HG02938 (cell line): ENCODE measurements around the gene KIAA0753.

ENCODE experiments used
- ATAC-seq: cut with Tn5 transposase; IDR thresholded peaks from one replicate; pipeline ENCODE4 v1.9.1; 2021; ENCODE audit warnings: mild to moderate bottlenecking, moderate library complexity; ENCODE audit not compliant: unreplicated experiment

The KIAA0753 gene

GRCh38 chr17:6572972-6573370 is 67.5 kb downstream of the KIAA0753 start:
- no peak for ATAC-seq

GRCh38 chr17:6571452-6571781 is 69.1 kb downstream of the KIAA0753 start:
- ATAC-seq: no peak

GRCh38 chr17:6570731-6571451 is 69.6 kb downstream of the KIAA0753 start:
- ATAC-seq: no peak

GRCh38 chr17:6569370-6570285 is 70.9 kb downstream of the KIAA0753 start:
- no peak for ATAC-seq

GRCh38 chr17:6568184-6568758 is 72.2 kb downstream of the KIAA0753 start:
- ATAC-seq: no peak

- ATAC-seq: no peak
Measured at GRCh38 chr17:6567528-6568183, 72.9 kb downstream of the KIAA0753 start.

GRCh38 chr17:6561446-6561845 is 79.1 kb downstream of the KIAA0753 start:
- ATAC-seq: no peak

GRCh38 chr17:6560496-6560895 is 80.0 kb downstream of the KIAA0753 start:
- ATAC-seq: no peak

GRCh38 chr17:6559753-6560215 is 80.7 kb downstream of the KIAA0753 start:
- ATAC-seq: no peak

GRCh38 chr17:6558932-6559752 is 81.4 kb downstream of the KIAA0753 start:
- no peak for ATAC-seq

- no peak for ATAC-seq
Measured at GRCh38 chr17:6558276-6558675, 82.2 kb downstream of the KIAA0753 start.

GRCh38 chr17:6557040-6557438 is 83.5 kb downstream of the KIAA0753 start:
- no peak for ATAC-seq

- ATAC-seq: no peak
Measured at GRCh38 chr17:6556121-6557039, 84.1 kb downstream of the KIAA0753 start, which contains the start of gene PITPNM3. TSS of gene PITPNM3 (minus strand) at chr17:6556555. CDS start at chr17:6556406, 149 bp downstream.

- ATAC-seq: no peak
Measured at GRCh38 chr17:6555331-6556120, 85.0 kb downstream of the KIAA0753 start.

- ATAC-seq: no peak
Measured at GRCh38 chr17:6554871-6555330, 85.6 kb downstream of the KIAA0753 start.

GRCh38 chr17:6554342-6554741 is 86.2 kb downstream of the KIAA0753 start:
- no peak for ATAC-seq

GRCh38 chr17:6551869-6552531 is 88.5 kb downstream of the KIAA0753 start:
- ATAC-seq: no peak

GRCh38 chr17:6551356-6551755 is 89.2 kb downstream of the KIAA0753 start:
- no peak for ATAC-seq
